Cardiac fibroblast (primary cell): ENCODE measurements around the gene SLC2A13.

ENCODE experiments used
- DNase-seq, 2 donors: peaks; one replicate each; pipeline versions ENCODE4 v3.0.0 to v3.0.0-alpha.2; 2010; ENCODE audit warnings: low read depth in 2 of 2
- H3K4me3 ChIP-seq, 2 donors: replicated peaks in 1 of 2; 1 replicate in 1 of 2; 2 replicates in 1 of 2; pipeline ENCODE4 v1.5.1; 2011; ENCODE audit warnings: low read depth in 2 of 2, low read length in 2 of 2, mild to moderate bottlenecking in 2 of 2, moderate library complexity in 1 of 2
- CTCF ChIP-seq: IDR thresholded peaks from one replicate; pipeline ENCODE4 v1.5.1; 2011; ENCODE audit warnings: low read depth, mild to moderate bottlenecking, low read length, inconsistent platforms

Gene SLC2A13

GRCh38 chr12:39782026-39782545 lies 323.8 kb downstream of the SLC2A13 start:
- no peak for DNase-seq

GRCh38 chr12:39780913-39781446 lies 324.9 kb downstream of the SLC2A13 start:
- no peak for TF ChIP-seq CTCF
- no peak for DNase-seq
- H3K4me3 ChIP-seq = no peak overlapping the region

More at GRCh38 chr12:39782026-39782545, 323.8 kb downstream of the SLC2A13 start:
- no peak for TF ChIP-seq CTCF
- no peak overlapping the region for H3K4me3 ChIP-seq

DNA sequence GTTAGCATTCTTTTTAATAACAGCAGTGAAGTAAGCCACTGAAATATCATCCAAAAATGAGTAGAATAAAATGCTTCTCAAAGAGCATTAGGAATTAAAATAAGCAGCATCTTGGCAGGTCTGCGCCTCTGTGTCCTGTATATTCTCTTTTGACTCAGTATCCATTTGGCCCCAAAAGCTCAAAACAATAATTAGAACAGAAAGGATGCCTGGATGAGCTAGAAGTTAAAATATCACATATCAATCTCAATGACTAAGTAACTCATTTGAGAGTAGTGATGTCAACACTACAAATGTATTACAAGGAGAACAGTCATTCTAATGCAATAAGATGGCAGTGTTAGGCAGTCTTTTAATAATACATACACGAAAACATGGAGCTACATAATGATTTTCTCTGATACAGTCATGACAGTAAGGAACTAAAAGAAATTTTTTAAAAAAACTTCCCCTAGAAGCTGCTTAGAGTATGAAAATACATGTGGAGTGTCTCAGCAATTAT lies 325.4 kb downstream of the SLC2A13 start:
- DNase-seq = no peak
- no peak for TF ChIP-seq CTCF
- no peak overlapping the region for H3K4me3 ChIP-seq

DNA sequence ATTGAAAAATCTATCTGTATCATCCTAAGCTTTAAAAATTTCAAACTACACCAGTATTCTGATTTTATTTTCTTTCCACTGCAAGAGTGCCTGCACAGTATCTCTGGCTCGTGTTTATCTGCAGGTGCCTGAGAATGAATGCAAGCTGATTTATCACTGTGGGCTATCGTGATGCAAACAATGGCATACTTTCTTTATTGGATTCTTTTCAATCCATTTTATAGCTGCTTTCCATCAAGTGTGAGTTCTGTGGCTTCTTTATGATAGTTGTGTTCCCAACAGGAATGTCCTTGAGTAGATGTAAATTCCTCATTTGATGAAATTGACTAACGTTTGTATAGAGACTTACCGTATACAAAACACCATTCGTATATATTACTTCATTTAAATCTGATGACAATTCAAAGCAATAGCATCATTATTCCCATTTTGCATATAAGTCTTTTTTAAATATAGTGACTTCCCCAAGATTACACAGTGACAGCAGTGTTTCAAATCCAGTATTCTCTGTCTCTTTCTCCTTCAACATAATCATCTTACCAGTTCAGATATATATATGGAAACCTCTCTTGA lies 326.0 kb downstream of the SLC2A13 start:
- no peak for DNase-seq
- no peak overlapping the region for H3K4me3 ChIP-seq
- no peak for TF ChIP-seq CTCF

GRCh38 chr12:39777465-39777864 lies 328.4 kb downstream of the SLC2A13 start:
- DNase-seq = no peak
- TF ChIP-seq CTCF = no peak
- no peak overlapping the region for H3K4me3 ChIP-seq

DNA sequence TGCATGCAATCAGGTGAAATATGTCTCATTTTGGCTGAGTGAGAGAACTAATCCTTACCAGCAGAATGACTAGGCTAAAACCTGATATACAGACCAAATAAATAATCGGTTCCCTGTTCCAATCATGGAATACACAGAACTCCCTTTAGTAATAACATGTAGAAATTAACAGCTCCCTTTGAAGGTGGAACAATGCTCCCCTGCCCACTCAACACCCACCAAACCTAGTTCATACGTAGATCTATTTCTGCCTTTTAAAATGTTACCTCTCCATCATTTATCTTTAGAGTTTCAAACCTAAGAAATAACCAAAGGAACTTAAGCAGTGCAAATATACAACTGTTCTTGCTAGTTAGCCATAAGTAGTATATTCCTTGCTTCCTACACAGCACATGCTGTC lies 332.6 kb downstream of the SLC2A13 start:
- no peak for DNase-seq
- no peak for TF ChIP-seq CTCF
- no peak overlapping the region for H3K4me3 ChIP-seq
